ENCODE results near the gene HYAL1. TPM values are rescaled to one million over a fixed set of nuclear protein-coding genes. Genes with fewer than 3 reads are reported as not detected.

HYAL1 gene
- total and polyA plus RNA-seq, 8 donors: 3.1 to 11.7 (median 6.4) TPM

DNA sequence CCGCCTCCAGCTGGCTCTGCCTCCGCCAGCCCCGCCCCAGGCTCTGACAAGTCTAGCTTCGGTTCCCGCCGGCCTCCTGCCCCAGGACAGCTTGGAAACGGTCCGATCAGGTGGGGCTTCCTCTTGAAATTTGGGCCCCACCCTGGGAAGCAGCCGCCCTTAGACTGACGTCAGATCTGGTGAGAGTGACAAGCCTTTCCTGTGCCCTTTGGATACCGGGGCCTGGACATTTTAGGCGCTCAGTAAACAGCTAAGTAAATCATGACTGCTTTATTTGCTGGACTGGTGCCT lies 3.8 kb downstream of the HYAL1 start:
- Histone ChIP-seq H3K4me1 (peaks cover 11 to 14% (median 11%) of the 10 kb centered on the region in 3 donors), H3K27me3 (no peaks in the 10 kb centered on the region), H3K9me3 (no peaks in the 10 kb centered on the region), H3K27ac (peak overlapping the region; percentile 61 to 83 (median 79)), H3K36me3 (no peaks in the 10 kb centered on the region), H3K4me3 (peak overlapping the region in 3 of 4 donors; percentile 12 to 67 (median 32))
- intact Hi-C loops (cut with DNase I): no loop called here
- no peak for FAIRE-seq
- TF ChIP-seq, protein P1, sequence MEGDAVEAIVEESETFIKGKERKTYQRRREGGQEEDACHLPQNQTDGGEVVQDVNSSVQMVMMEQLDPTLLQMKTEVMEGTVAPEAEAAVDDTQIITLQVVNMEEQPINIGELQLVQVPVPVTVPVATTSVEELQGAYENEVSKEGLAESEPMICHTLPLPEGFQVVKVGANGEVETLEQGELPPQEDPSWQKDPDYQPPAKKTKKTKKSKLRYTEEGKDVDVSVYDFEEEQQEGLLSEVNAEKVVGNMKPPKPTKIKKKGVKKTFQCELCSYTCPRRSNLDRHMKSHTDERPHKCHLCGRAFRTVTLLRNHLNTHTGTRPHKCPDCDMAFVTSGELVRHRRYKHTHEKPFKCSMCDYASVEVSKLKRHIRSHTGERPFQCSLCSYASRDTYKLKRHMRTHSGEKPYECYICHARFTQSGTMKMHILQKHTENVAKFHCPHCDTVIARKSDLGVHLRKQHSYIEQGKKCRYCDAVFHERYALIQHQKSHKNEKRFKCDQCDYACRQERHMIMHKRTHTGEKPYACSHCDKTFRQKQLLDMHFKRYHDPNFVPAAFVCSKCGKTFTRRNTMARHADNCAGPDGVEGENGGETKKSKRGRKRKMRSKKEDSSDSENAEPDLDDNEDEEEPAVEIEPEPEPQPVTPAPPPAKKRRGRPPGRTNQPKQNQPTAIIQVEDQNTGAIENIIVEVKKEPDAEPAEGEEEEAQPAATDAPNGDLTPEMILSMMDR (IDR thresholded peaks at IDR 0.05): no peak
- whole genome bisulfite sequencing, 2 donors: 1 to 3% methylated on average over 12 of the region's 12 CpGs
- no peak for DNase-seq
- no peak for ATAC-seq

GRCh38 chr3:50298836-50299637 lies 4.3 kb downstream of the HYAL1 start, which contains the start of the genes HYAL3 and NAA80:
TSS of gene HYAL3 (minus strand) at chr3:50299405. CDS start at chr3:50295602, 3,803 bp downstream.
TSS of gene NAA80 (minus strand) at chr3:50299405. CDS start at chr3:50297463, 1,942 bp downstream.
- FAIRE-seq (peak; percentile 98), ATAC-seq (peak; percentile 87 to 92 (median 89)), DNase-seq (peak; percentile 96 to 100 (median 99))
- WGBS, 2 donors: 0 to 1% methylated on average over 56 to 61 of the region's 61 CpGs
- Histone ChIP-seq H3K4me3 (peak within 1 kb of the TSS; percentile 21 to 67 (median 52)), H3K27me3 (no peaks in the 10 kb centered on the region), H3K36me3 (no peaks in the 10 kb centered on the region), H3K27ac (peak within 1 kb of the TSS; percentile 61 to 83 (median 79)), H3K9me3 (no peaks in the 10 kb centered on the region), H3K4me1 (peaks cover 11 to 14% (median 11%) of the 10 kb centered on the region in 3 donors)
- TF ChIP-seq, protein P1 (IDR thresholded peaks at IDR 0.05): peak in 2 of 4 donors; percentile 8 to 31
- intact Hi-C loops (cut with DNase I): no loop called here

DNA sequence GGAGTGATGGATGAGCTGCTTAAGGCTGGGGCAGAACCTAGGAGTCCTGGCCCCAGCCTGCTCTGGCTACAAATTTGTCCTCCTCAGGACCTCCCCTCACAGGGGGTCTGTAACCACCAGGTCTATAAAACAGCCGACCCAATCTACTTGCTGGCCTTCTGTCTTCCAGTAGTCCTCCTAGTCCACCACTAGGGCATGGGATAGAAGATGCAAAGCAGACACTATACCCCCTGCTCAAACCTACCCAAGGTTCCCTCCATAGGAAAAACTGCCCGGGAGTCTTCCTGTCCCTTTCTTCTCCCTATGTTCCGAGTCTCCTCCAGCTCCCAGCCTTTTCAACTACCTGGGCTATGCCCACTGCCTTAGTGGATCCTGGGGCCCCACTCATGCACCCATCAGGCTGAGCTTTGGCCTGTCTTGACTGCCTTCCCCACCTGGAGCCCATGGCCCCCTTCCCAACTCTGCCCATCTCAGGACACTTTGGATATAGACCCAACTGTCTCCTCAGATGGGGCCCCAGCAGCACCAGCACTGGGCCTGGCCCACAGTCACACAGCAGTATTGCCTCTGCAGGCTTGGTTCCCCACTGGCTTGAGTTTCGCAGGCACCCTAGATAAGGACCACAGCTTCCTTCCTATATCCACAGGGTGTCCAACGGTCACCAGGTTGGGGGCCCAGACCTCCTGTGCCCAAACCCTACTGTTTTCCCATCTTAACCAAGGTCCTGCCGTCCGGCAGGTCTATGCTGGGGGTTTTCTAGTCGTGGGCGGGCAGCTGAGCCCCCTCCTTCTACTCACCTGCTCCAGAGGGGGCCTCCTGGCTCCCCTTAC lies 5.3 kb downstream of the HYAL1 start:
- no peak for DNase-seq
- Histone ChIP-seq H3K27me3 (no peaks in the 10 kb centered on the region), H3K27ac (peak overlapping the region; percentile 61 to 83 (median 79)), H3K9me3 (no peaks in the 10 kb centered on the region), H3K4me1 (peaks cover 15 to 17% (median 16%) of the 10 kb centered on the region in 3 donors), H3K4me3 (peak overlapping the region in 3 of 4 donors; percentile 48 to 67 (median 55)), H3K36me3 (no peaks in the 10 kb centered on the region)
- TF ChIP-seq, protein P1 (IDR thresholded peaks at IDR 0.05): no peak
- WGBS, 2 donors: 56 to 58% methylated on average over 9 of the region's 9 CpGs
- no peak for ATAC-seq
- intact Hi-C loops (cut with DNase I): no loop called here
- FAIRE-seq: no peak

- Histone ChIP-seq H3K4me3 (no peak overlapping the region), H3K36me3 (no peaks in the 10 kb centered on the region), H3K27me3 (no peaks in the 10 kb centered on the region), H3K9me3 (no peaks in the 10 kb centered on the region), H3K4me1 (peaks cover 21 to 22% (median 21%) of the 10 kb centered on the region in 3 donors), H3K27ac (no peak overlapping the region)
- WGBS, 2 donors: 39 to 57% methylated on average over 2 of the region's 2 CpGs
- ATAC-seq: no peak
- FAIRE-seq: no peak
- TF ChIP-seq, protein P1 (IDR thresholded peaks at IDR 0.05): no peak
- DNase-seq: peak in 3 of 6 donors; percentile 52 to 84 (median 71)
- intact Hi-C loops (cut with DNase I): no loop called here
These were observed 6.0 kb downstream of the HYAL1 start for GRCh38 chr3:50297384-50297775.

Data from pancreas (tissue), 10 donors.